PFSK-1 (cell line): ENCODE measurements around the gene GPR87.

Experiments used
- FOXP2 ChIP-seq: optimal IDR thresholded peaks from 2 replicates; pipeline ENCODE3; 2011; ENCODE audit warnings: borderline replicate concordance, control low read depth, inconsistent platforms; ENCODE audit not compliant: insufficient read depth; ENCODE audit errors: extremely low read length, extremely low read depth
- POLR2AphosphoS5 ChIP-seq: IDR thresholded peaks from 2 replicates; pipeline ENCODE4 v1.6.1; 2012; ENCODE audit warnings: low read depth, mild to moderate bottlenecking, control low read depth, low read length, moderate library complexity
- SIN3A ChIP-seq: IDR thresholded peaks from 2 replicates; pipeline ENCODE4 v1.6.1; 2012; ENCODE audit warnings: mild to moderate bottlenecking, low read length, moderate library complexity, borderline replicate concordance; ENCODE audit not compliant: insufficient read depth
- TAF1 ChIP-seq: IDR thresholded peaks from 2 replicates; pipeline ENCODE4 v1.6.1; 2012; ENCODE audit warnings: low read length, control low read depth, borderline replicate concordance; ENCODE audit not compliant: insufficient read depth
- TF ChIP-seq, protein P1 (sequence below), 2 experiments: IDR thresholded peaks; 2 replicates each; pipeline versions ENCODE4 v1.6.1 to v1.8.0; 2011 to 2012; ENCODE audit warnings: low read depth in 2 of 2, low read length in 2 of 2, control low read depth in 1 of 2, inconsistent platforms in 1 of 2, mild to moderate bottlenecking in 1 of 2, moderate library complexity in 1 of 2; ENCODE audit not compliant: insufficient read depth in 1 of 2

GPR87 gene

DNA sequence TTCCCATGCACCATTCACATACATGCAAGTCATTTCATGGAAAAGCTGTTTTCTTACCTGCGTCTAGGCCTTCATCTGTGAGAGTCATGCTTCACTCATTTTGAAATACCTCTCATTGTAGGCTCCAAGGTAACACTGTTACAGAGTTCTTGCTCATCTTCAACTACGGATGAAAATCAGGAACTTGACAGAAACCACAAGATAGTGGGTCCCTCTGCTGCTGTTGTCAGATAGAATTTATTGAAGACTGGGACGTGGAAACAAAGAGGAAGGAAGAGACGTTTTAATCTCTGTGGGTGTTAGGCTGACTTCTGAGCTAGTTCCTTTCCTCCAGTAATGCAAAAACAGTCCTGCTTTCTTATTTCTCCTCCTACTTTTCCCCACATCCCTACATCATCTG is 38.4 kb downstream of the GPR87 start, which contains the start of gene P2RY14:
Gene P2RY14, minus strand, starts transcription at position 313 of the 400 bp plus-strand sequence. CDS start 64,226 bp downstream, outside the sequence.
- no peak for TF ChIP-seq FOXP2
- TF ChIP-seq, protein P1, sequence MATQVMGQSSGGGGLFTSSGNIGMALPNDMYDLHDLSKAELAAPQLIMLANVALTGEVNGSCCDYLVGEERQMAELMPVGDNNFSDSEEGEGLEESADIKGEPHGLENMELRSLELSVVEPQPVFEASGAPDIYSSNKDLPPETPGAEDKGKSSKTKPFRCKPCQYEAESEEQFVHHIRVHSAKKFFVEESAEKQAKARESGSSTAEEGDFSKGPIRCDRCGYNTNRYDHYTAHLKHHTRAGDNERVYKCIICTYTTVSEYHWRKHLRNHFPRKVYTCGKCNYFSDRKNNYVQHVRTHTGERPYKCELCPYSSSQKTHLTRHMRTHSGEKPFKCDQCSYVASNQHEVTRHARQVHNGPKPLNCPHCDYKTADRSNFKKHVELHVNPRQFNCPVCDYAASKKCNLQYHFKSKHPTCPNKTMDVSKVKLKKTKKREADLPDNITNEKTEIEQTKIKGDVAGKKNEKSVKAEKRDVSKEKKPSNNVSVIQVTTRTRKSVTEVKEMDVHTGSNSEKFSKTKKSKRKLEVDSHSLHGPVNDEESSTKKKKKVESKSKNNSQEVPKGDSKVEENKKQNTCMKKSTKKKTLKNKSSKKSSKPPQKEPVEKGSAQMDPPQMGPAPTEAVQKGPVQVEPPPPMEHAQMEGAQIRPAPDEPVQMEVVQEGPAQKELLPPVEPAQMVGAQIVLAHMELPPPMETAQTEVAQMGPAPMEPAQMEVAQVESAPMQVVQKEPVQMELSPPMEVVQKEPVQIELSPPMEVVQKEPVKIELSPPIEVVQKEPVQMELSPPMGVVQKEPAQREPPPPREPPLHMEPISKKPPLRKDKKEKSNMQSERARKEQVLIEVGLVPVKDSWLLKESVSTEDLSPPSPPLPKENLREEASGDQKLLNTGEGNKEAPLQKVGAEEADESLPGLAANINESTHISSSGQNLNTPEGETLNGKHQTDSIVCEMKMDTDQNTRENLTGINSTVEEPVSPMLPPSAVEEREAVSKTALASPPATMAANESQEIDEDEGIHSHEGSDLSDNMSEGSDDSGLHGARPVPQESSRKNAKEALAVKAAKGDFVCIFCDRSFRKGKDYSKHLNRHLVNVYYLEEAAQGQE (IDR thresholded peaks at IDR 0.05; ENCODE audit: insufficient read depth in 1 of 2, low read depth in 2 of 2, low read length in 2 of 2): no peak
- TF ChIP-seq SIN3A: no peak
- no peak for TF ChIP-seq POLR2AphosphoS5
- no peak for TF ChIP-seq TAF1

DNA sequence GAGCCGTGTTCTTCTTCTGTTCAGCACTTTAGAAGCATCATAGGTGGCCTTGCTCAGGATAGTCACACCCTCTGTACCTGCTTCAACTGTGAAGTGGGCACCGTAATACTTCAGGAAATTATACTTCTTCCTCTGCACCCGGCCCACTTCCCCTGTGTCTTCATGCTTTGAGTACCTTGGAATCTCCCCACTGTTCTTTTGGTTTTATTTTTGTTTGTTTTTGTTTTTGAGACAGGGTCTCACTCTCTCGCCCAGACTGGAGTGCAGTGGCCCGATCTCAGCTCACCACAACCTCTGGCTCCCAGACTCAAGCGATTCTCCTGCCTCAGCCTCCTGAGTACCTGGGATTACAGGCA is 40.0 kb downstream of the GPR87 start:
- TF ChIP-seq POLR2AphosphoS5: no peak

DNA sequence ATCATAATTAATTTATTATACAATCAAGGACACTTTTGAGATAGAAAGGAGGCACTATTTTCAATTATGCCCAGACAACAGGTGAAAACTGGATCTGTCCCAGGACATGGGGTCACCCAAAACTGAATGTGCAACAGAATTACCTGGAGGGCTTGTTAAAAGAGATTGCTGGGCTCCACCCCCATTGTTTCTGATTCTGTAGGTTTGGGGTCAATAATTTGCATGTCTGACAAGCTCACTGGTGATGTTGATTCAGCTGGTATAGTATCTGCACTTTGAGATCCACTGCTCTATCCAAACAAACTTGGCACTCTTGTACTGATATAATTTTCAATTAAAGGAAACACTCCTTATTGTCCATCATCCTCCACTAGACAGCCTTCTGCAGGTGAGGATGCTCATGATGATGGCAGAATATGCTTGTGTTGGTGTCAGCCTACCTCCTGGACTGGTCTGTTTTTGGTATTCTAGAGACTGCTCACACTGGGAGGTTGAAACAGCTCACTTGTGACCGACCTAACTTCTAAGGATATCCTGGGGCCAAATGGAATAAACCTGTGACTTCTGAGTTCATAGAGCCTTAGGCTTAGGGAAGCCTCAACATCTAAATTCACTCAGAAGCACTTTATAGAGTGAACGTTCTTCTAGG is 40.5 kb downstream of the GPR87 start:
- TF ChIP-seq SIN3A: no peak
- no peak for TF ChIP-seq FOXP2
- no peak for TF ChIP-seq POLR2AphosphoS5
- TF ChIP-seq, protein P1 (IDR thresholded peaks at IDR 0.05; ENCODE audit: insufficient read depth in 1 of 2, low read depth in 2 of 2, low read length in 2 of 2): no peak
- no peak for TF ChIP-seq TAF1

DNA sequence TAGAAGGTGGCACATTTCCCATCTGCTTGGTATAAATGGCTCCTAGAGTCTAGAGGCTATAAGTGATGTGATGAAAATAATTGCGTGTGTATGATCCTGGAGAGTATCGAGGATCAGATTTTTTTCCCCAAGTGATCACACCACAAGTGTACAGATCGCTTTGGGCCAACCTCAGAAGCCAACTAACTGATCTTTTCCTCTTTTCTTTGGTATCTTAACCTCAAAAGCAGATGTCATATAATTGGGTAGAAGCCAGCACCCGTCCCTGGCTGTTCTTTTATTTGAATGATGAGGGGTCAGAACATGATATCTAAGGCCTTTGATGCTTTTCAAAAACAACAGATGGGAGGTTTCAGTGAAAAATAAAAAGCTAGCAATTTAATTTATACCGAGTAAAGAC is 41.5 kb downstream of the GPR87 start:
- TF ChIP-seq POLR2AphosphoS5 (no peak), SIN3A (no peak), FOXP2 (no peak), TAF1 (no peak)
- TF ChIP-seq, protein P1 (IDR thresholded peaks at IDR 0.05; ENCODE audit: insufficient read depth in 1 of 2, low read depth in 2 of 2, low read length in 2 of 2): no peak

DNA sequence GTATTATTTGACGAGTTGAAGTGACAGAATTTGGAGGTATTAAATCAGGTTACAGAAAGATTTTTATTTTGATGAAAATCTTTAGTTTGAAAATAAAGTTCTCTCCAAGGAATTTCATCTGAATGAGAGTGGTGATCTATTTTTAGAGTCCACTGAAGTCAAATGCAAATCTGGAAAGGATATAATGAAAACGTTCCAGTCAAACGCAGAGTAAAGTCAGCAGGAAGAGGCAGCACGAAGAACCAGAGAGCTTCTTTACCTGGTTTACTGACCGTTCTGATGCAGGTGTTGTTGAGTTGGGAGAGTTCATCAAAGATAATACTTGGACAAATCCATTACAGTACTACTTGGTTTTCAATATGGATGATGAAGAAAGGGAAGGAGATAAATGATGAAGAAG is 47.0 kb downstream of the GPR87 start:
- TF ChIP-seq SIN3A (no peak), POLR2AphosphoS5 (no peak), TAF1 (no peak), FOXP2 (no peak)
- TF ChIP-seq, protein P1 (IDR thresholded peaks at IDR 0.05; ENCODE audit: insufficient read depth in 1 of 2, low read depth in 2 of 2, low read length in 2 of 2): no peak
